Measurements from ENCODE around the gene KIAA0825. TPM values are rescaled to one million over a fixed set of nuclear protein-coding genes. Genes with fewer than 3 reads are reported as not detected.

KIAA0825 gene
- polyA plus RNA-seq, 1 donor from 2014 or later, result 5.1 TPM

GRCh38 chr5:94312298-94312697 is 306.1 kb downstream of the KIAA0825 start:
- no peaks in the 10 kb centered on the region for H3K36me3 ChIP-seq (ENCODE audit: insufficient read depth, low read length)
- no peak overlapping the region for H3K4me3 ChIP-seq (ENCODE audit: low read length)
- TF ChIP-seq POLR2AphosphoS5 (IDR thresholded peaks at IDR 0.05) (peak; percentile 46), RAD21 (conservative IDR thresholded peaks at IDR 0.05) (no peak), EP300 (conservative IDR thresholded peaks at IDR 0.05; ENCODE audit: poor library complexity, severe bottlenecking) (peak; percentile 70)
- H3K4me2 ChIP-seq (ENCODE audit: low read length), result no peak overlapping the region
- H3K9me3 ChIP-seq (ENCODE audit: low read length), result no peaks in the 10 kb centered on the region
- no peaks in the 10 kb centered on the region for H3K9me2 ChIP-seq (ENCODE audit: insufficient read depth, low read length)
- no peak overlapping the region for H2AFZ ChIP-seq (ENCODE audit: low read depth, low read length)
- peaks cover 8% of the 10 kb centered on the region for H3F3A ChIP-seq (ENCODE audit: insufficient read depth, low read length, poor library complexity, severe bottlenecking)
- no peaks in the 10 kb centered on the region for H3K27me3 ChIP-seq (ENCODE audit: insufficient read depth, low read depth, low read length)
- H3K27ac ChIP-seq (ENCODE audit: low read length), result peak overlapping the region; percentile 91
- no peak overlapping the region for H3K9ac ChIP-seq (ENCODE audit: low read length)
- no peaks in the 10 kb centered on the region for H3K79me2 ChIP-seq (replicated peaks; ENCODE audit: insufficient read depth, low read length)
- H4K20me1 ChIP-seq (ENCODE audit: insufficient read depth), result no peaks in the 10 kb centered on the region

GRCh38 chr5:94310833-94311232 is 307.6 kb downstream of the KIAA0825 start:
- H3K27ac ChIP-seq (ENCODE audit: low read length), result no peak overlapping the region
- no peaks in the 10 kb centered on the region for H3K9me2 ChIP-seq (ENCODE audit: insufficient read depth, low read length)
- no peaks in the 10 kb centered on the region for H3K79me2 ChIP-seq (replicated peaks; ENCODE audit: insufficient read depth, low read length)
- H3K4me3 ChIP-seq (ENCODE audit: low read length), result no peak overlapping the region
- H3F3A ChIP-seq (ENCODE audit: insufficient read depth, low read length, poor library complexity, severe bottlenecking), result peaks cover 8% of the 10 kb centered on the region
- no peak overlapping the region for H3K9ac ChIP-seq (ENCODE audit: low read length)
- no peaks in the 10 kb centered on the region for H3K27me3 ChIP-seq (ENCODE audit: insufficient read depth, low read depth, low read length)
- no peaks in the 10 kb centered on the region for H3K9me3 ChIP-seq (ENCODE audit: low read length)
- no peak overlapping the region for H3K4me2 ChIP-seq (ENCODE audit: low read length)
- no peaks in the 10 kb centered on the region for H4K20me1 ChIP-seq (ENCODE audit: insufficient read depth)
- no peaks in the 10 kb centered on the region for H3K36me3 ChIP-seq (ENCODE audit: insufficient read depth, low read length)
- TF ChIP-seq SMC3 (conservative IDR thresholded peaks at IDR 0.05; ENCODE audit: poor library complexity) (peak; percentile 47), CTCF (IDR thresholded peaks at IDR 0.05; ENCODE audit: poor library complexity, severe bottlenecking) (peak; percentile 52), EZH2 (IDR thresholded peaks at IDR 0.05; ENCODE audit: borderline replicate concordance, insufficient read depth, low read length, poor library complexity, severe bottlenecking) (no peak), POLR2AphosphoS5 (IDR thresholded peaks at IDR 0.05) (no peak), TAF1 (IDR thresholded peaks at IDR 0.05; ENCODE audit: low read depth) (no peak), MXI1 (conservative IDR thresholded peaks at IDR 0.05; ENCODE audit: poor library complexity, severe bottlenecking) (no peak), EP300 (conservative IDR thresholded peaks at IDR 0.05; ENCODE audit: poor library complexity, severe bottlenecking) (no peak), RAD21 (conservative IDR thresholded peaks at IDR 0.05) (peak; percentile 62), REST (IDR thresholded peaks at IDR 0.05; ENCODE audit: borderline replicate concordance) (no peak)
- H2AFZ ChIP-seq (ENCODE audit: low read depth, low read length), result no peak overlapping the region

GRCh38 chr5:94309141-94309540 is 309.3 kb downstream of the KIAA0825 start:
- Histone ChIP-seq H4K20me1 (ENCODE audit: insufficient read depth) (no peaks in the 10 kb centered on the region), H3K4me3 (ENCODE audit: low read length) (no peak overlapping the region), H3F3A (ENCODE audit: insufficient read depth, low read length, poor library complexity, severe bottlenecking) (peaks cover 8% of the 10 kb centered on the region), H3K9ac (ENCODE audit: low read length) (no peak overlapping the region), H2AFZ (ENCODE audit: low read depth, low read length) (no peak overlapping the region), H3K27me3 (ENCODE audit: insufficient read depth, low read depth, low read length) (no peaks in the 10 kb centered on the region), H3K36me3 (ENCODE audit: insufficient read depth, low read length) (no peaks in the 10 kb centered on the region), H3K79me2 (replicated peaks; ENCODE audit: insufficient read depth, low read length) (no peaks in the 10 kb centered on the region), H3K9me2 (ENCODE audit: insufficient read depth, low read length) (no peaks in the 10 kb centered on the region), H3K9me3 (ENCODE audit: low read length) (no peaks in the 10 kb centered on the region), H3K4me2 (ENCODE audit: low read length) (no peak overlapping the region), H3K27ac (ENCODE audit: low read length) (no peak overlapping the region)
- TF ChIP-seq TAF1 (IDR thresholded peaks at IDR 0.05; ENCODE audit: low read depth) (no peak), CTCF (IDR thresholded peaks at IDR 0.05; ENCODE audit: poor library complexity, severe bottlenecking) (no peak), RAD21 (conservative IDR thresholded peaks at IDR 0.05) (no peak), EZH2 (IDR thresholded peaks at IDR 0.05; ENCODE audit: borderline replicate concordance, insufficient read depth, low read length, poor library complexity, severe bottlenecking) (no peak), POLR2AphosphoS5 (IDR thresholded peaks at IDR 0.05) (no peak), REST (IDR thresholded peaks at IDR 0.05; ENCODE audit: borderline replicate concordance) (no peak), SMC3 (conservative IDR thresholded peaks at IDR 0.05; ENCODE audit: poor library complexity) (no peak), EP300 (conservative IDR thresholded peaks at IDR 0.05; ENCODE audit: poor library complexity, severe bottlenecking) (no peak), MXI1 (conservative IDR thresholded peaks at IDR 0.05; ENCODE audit: poor library complexity, severe bottlenecking) (no peak)
